Breast epithelium (tissue), 3 donors: ENCODE measurements around the gene RAMACL.

Experiments used
- POLR2A ChIP-seq: fragments of 450-650 bp; IDR thresholded peaks from one replicate; pipeline ENCODE4 v1.6.1; 2016; ENCODE audit warnings: antibody characterized with exemption, mild to moderate bottlenecking, moderate library complexity
- POLR2AphosphoS5 ChIP-seq, 3 donors: sonication (generic); formaldehyde crosslinking; IDR thresholded peaks; one replicate each; pipeline ENCODE4 v1.6.1; 2017; ENCODE audit warnings: antibody characterized with exemption in 3 of 3
- TF ChIP-seq, protein P1 (sequence below), 3 donors: fragments of 450-650 bp; IDR thresholded peaks; one replicate each; pipeline ENCODE4 v1.5.1; 2016 to 2017; ENCODE audit warnings: antibody characterized with exemption in 3 of 3, mild to moderate bottlenecking in 3 of 3, moderate library complexity in 3 of 3

DNA sequence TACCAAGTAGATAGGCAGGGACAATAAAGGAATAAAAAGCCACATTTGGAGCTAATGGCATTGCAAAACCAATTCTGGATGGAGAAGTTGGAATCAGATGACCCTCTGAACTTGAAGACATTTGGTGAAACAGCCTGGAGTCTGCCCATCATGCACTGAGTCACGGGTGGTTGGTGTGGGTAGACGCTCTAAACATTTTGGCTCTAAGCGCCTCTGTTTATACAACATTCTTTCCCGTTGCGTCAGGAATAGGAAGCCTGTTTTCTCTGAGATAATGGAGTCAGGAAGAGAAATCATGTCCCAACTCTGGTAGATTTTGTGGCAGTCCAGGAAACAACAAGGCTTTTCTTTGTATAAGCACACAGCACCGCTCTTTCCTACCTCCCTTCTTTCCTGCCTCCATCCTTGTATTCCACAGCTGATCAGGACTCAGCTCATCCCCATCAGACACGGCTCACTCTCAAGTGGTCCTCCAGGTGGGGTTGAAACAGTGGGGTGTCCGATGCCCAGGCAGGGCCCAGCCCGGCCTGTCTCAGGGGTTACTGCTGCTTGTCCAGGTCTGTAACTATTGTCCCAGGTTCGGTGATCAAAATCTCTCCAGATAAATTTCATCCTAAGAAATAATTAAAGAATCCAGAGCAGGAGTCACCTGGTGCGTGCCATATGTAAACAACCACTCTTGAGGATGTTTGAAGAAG is 12.1 kb upstream of the RAMACL start:
- TF ChIP-seq POLR2A: no peak
- TF ChIP-seq, protein P1, sequence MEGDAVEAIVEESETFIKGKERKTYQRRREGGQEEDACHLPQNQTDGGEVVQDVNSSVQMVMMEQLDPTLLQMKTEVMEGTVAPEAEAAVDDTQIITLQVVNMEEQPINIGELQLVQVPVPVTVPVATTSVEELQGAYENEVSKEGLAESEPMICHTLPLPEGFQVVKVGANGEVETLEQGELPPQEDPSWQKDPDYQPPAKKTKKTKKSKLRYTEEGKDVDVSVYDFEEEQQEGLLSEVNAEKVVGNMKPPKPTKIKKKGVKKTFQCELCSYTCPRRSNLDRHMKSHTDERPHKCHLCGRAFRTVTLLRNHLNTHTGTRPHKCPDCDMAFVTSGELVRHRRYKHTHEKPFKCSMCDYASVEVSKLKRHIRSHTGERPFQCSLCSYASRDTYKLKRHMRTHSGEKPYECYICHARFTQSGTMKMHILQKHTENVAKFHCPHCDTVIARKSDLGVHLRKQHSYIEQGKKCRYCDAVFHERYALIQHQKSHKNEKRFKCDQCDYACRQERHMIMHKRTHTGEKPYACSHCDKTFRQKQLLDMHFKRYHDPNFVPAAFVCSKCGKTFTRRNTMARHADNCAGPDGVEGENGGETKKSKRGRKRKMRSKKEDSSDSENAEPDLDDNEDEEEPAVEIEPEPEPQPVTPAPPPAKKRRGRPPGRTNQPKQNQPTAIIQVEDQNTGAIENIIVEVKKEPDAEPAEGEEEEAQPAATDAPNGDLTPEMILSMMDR (IDR thresholded peaks at IDR 0.05): no peak
- peak in 2 of 3 donors; percentile 71 to 82 for TF ChIP-seq POLR2AphosphoS5 (IDR thresholded peaks at IDR 0.05)
